ENCODE data around the gene EFCAB9. TPM values are rescaled to one million over a fixed set of nuclear protein-coding genes. Genes with fewer than 3 reads are reported as not detected.
A peak's percentile ranks its signal among the peaks of the same experiment; 100 is the strongest.

Gene EFCAB9
- total RNA-seq, 1 donor from 2014 or later = not detected

DNA sequence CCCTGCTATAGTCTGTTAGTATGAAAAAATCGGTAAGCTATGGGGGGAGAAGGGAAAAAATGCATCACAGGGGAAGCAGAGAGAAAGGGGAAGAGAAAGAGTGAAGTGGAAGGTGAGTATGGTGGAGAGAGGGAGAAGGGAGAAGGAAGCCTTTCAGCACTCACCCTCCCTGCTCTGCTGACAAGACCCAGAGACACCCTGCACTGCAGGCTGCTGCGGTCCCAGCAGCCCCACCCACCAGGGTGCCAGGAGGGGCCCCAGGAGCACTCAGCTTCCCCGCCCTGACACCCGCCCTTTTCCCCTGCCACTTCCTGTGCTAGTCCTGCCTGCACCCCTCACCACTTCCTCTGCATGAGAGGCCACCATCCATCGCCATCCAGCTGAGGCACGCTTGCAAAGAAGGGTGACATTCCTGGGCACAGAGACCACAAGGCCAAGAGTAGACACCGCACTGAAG is 18.7 kb upstream of the EFCAB9 start:
- H3K4me3 Mint-ChIP-seq = no peak overlapping the region
- H3K9me3 Mint-ChIP-seq = no peaks in the 10 kb centered on the region
- no peaks in the 10 kb centered on the region for H3K9me3 ChIP-seq (ENCODE audit: low read depth)
- H3K27me3 Mint-ChIP-seq (ENCODE audit: insufficient read depth, low read depth) = peaks cover 3% of the 10 kb centered on the region
- peak overlapping the region; percentile 65 for H3K27ac Mint-ChIP-seq
- H3F3A ChIP-seq (ENCODE audit: low read depth) = peaks cover 18% of the 10 kb centered on the region
- no peaks in the 10 kb centered on the region for H3K36me3 ChIP-seq
- H3K9ac ChIP-seq = no peak overlapping the region
- H3K4me1 ChIP-seq = peaks cover 23% of the 10 kb centered on the region
- no peak for DNase-seq (ENCODE audit: low spot score)
- no peak overlapping the region for H3K27ac ChIP-seq
- no peak overlapping the region for H2AFZ ChIP-seq (replicated peaks)
- peaks cover 10% of the 10 kb centered on the region for H4K20me1 ChIP-seq (ENCODE audit: low read depth)
- TF ChIP-seq, protein P1, sequence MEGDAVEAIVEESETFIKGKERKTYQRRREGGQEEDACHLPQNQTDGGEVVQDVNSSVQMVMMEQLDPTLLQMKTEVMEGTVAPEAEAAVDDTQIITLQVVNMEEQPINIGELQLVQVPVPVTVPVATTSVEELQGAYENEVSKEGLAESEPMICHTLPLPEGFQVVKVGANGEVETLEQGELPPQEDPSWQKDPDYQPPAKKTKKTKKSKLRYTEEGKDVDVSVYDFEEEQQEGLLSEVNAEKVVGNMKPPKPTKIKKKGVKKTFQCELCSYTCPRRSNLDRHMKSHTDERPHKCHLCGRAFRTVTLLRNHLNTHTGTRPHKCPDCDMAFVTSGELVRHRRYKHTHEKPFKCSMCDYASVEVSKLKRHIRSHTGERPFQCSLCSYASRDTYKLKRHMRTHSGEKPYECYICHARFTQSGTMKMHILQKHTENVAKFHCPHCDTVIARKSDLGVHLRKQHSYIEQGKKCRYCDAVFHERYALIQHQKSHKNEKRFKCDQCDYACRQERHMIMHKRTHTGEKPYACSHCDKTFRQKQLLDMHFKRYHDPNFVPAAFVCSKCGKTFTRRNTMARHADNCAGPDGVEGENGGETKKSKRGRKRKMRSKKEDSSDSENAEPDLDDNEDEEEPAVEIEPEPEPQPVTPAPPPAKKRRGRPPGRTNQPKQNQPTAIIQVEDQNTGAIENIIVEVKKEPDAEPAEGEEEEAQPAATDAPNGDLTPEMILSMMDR (IDR thresholded peaks at IDR 0.05) = no peak
- TF ChIP-seq EZH2 (IDR thresholded peaks at IDR 0.05) = no peak
- no peak for TF ChIP-seq EZH2phosphoT487 (IDR thresholded peaks at IDR 0.05)
- H3K4me1 Mint-ChIP-seq = peaks cover 39% of the 10 kb centered on the region
- no peaks in the 10 kb centered on the region for H3K27me3 ChIP-seq
- peaks cover 2% of the 10 kb centered on the region for H3K36me3 Mint-ChIP-seq
- no peaks in the 10 kb centered on the region for H3K79me2 ChIP-seq (ENCODE audit: low read depth)
- H3K4me3 ChIP-seq = no peak overlapping the region
- H3K4me2 ChIP-seq = no peak overlapping the region

DNA sequence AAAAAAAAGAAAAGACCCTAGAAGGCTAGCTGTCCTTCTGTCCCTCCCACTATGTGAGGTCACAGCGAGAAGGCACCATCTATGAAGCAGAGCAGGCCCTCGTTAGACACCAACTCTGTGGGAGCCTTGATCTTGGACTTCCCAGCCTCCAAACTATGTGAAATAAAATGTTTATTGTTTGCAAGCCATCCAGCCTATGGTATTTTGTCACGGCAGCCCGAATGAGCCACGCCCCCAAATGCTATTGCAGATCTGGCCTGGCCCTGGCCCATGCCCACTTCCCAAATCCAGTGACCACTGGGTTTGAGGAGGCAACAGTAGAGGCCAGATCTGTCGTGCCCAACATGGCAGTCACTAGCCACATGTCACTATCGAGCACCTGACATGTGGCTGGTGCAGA is 16.8 kb upstream of the EFCAB9 start:
- no peaks in the 10 kb centered on the region for H3K79me2 ChIP-seq (ENCODE audit: low read depth)
- Mint-ChIP-seq H3K4me1 (peaks cover 34% of the 10 kb centered on the region), H3K27ac (no peak overlapping the region), H3K9me3 (peaks cover 5% of the 10 kb centered on the region), H3K4me3 (no peak overlapping the region), H3K36me3 (peaks cover 2% of the 10 kb centered on the region), H3K27me3 (ENCODE audit: insufficient read depth, low read depth) (peaks cover 3% of the 10 kb centered on the region)
- H3K9ac ChIP-seq = no peak overlapping the region
- no peaks in the 10 kb centered on the region for H4K20me1 ChIP-seq (ENCODE audit: low read depth)
- H3K27ac ChIP-seq = no peak overlapping the region
- no peak overlapping the region for H3K4me2 ChIP-seq
- peaks cover 8% of the 10 kb centered on the region for H3K4me1 ChIP-seq
- DNase-seq (ENCODE audit: low spot score) = no peak
- no peak for TF ChIP-seq EZH2 (IDR thresholded peaks at IDR 0.05)
- TF ChIP-seq, protein P1 (IDR thresholded peaks at IDR 0.05) = no peak
- TF ChIP-seq EZH2phosphoT487 (IDR thresholded peaks at IDR 0.05) = no peak
- no peaks in the 10 kb centered on the region for H3K9me3 ChIP-seq (ENCODE audit: low read depth)
- no peak overlapping the region for H3K4me3 ChIP-seq
- H3F3A ChIP-seq (ENCODE audit: low read depth) = peaks cover 9% of the 10 kb centered on the region
- H3K27me3 ChIP-seq = no peaks in the 10 kb centered on the region
- no peak overlapping the region for H2AFZ ChIP-seq (replicated peaks)
- no peaks in the 10 kb centered on the region for H3K36me3 ChIP-seq

- TF ChIP-seq EZH2 (IDR thresholded peaks at IDR 0.05) = no peak
- TF ChIP-seq EZH2phosphoT487 (IDR thresholded peaks at IDR 0.05) = no peak
- TF ChIP-seq, protein P1 (IDR thresholded peaks at IDR 0.05) = no peak
- Histone ChIP-seq H3K27ac (no peak overlapping the region), H4K20me1 (ENCODE audit: low read depth) (no peaks in the 10 kb centered on the region), H2AFZ (replicated peaks) (no peak overlapping the region), H3K9me3 (ENCODE audit: low read depth) (no peaks in the 10 kb centered on the region), H3K4me2 (no peak overlapping the region), H3K4me3 (no peak overlapping the region), H3K27me3 (no peaks in the 10 kb centered on the region), H3F3A (ENCODE audit: low read depth) (peaks cover 9% of the 10 kb centered on the region), H3K4me1 (peaks cover 8% of the 10 kb centered on the region), H3K9ac (no peak overlapping the region), H3K36me3 (no peaks in the 10 kb centered on the region), H3K79me2 (ENCODE audit: low read depth) (no peaks in the 10 kb centered on the region)
- peaks cover 4% of the 10 kb centered on the region for H3K36me3 Mint-ChIP-seq
- peaks cover 31% of the 10 kb centered on the region for H3K4me1 Mint-ChIP-seq
- H3K9me3 Mint-ChIP-seq = peaks cover 7% of the 10 kb centered on the region
- no peak overlapping the region for H3K4me3 Mint-ChIP-seq
- no peak overlapping the region for H3K27ac Mint-ChIP-seq
- peaks cover 3% of the 10 kb centered on the region for H3K27me3 Mint-ChIP-seq (ENCODE audit: insufficient read depth, low read depth)
- peak; percentile 28 for DNase-seq (ENCODE audit: low spot score)
Measured at GRCh38 chr5:172178301-172178987, 15.5 kb upstream of the EFCAB9 start.

All from neural progenitor cell (in vitro differentiated cells).